H9 (cell line): ENCODE results near the gene ERP29. TPM values are rescaled to one million over a fixed set of nuclear protein-coding genes. Genes with fewer than 3 reads are reported as not detected.
A peak's percentile ranks its signal among the peaks of the same experiment; 100 is the strongest.
"Not testable (repeated sequence)": the region's sequence is repeated elsewhere in the genome, so short reads cannot be mapped to it uniquely, and the experiment has no call there.

Experiments used
- DNase-seq: peaks from one replicate; pipeline ENCODE4 v3.0.0-alpha.2; 2017
- H2AFZ ChIP-seq: one replicate; pipeline ENCODE4 v1.6.1; 2013; ENCODE audit warnings: mild to moderate bottlenecking, low read length, control low read depth, moderate library complexity
- H2AK5ac ChIP-seq: 2 replicates; pipeline ENCODE4 v1.6.1; 2013; ENCODE audit warnings: low read length, control low read depth, mixed read lengths; ENCODE audit not compliant: insufficient read length
- H2BK120ac ChIP-seq: one replicate; pipeline ENCODE4 v1.6.1; 2013; ENCODE audit warnings: low read depth, mild to moderate bottlenecking, low read length, control low read depth, inconsistent platforms; ENCODE audit not compliant: poor library complexity, severe bottlenecking
- H2BK12ac ChIP-seq: 2 replicates; pipeline ENCODE4 v1.6.1; 2013; ENCODE audit warnings: low read length, control low read depth, mixed read lengths, low read depth; ENCODE audit not compliant: insufficient read length
- H2BK15ac ChIP-seq: 2 replicates; pipeline ENCODE4 v1.6.1; 2013; ENCODE audit warnings: low read depth, low read length, control low read depth
- H2BK20ac ChIP-seq: one replicate; pipeline ENCODE4 v1.6.1; 2013; ENCODE audit warnings: low read depth, mild to moderate bottlenecking, low read length, control low read depth, inconsistent platforms; ENCODE audit not compliant: poor library complexity, severe bottlenecking
- H2BK5ac ChIP-seq: 2 replicates; pipeline ENCODE4 v1.6.1; 2013; ENCODE audit warnings: low read length, control low read depth, mixed read lengths; ENCODE audit not compliant: insufficient read length
- H3K14ac ChIP-seq: 2 replicates; pipeline ENCODE4 v1.6.1; 2013; ENCODE audit warnings: low read length, control low read depth; ENCODE audit not compliant: insufficient read depth
- H3K18ac ChIP-seq: 2 replicates; pipeline ENCODE4 v1.6.1; 2013; ENCODE audit warnings: low read depth, mild to moderate bottlenecking, mixed read lengths, low read length, control low read depth; ENCODE audit not compliant: insufficient read length
- H3K23ac ChIP-seq: 2 replicates; pipeline ENCODE4 v1.6.1; 2013; ENCODE audit warnings: low read length, control low read depth, mixed read lengths, low read depth; ENCODE audit not compliant: insufficient read length
- H3K23me2 ChIP-seq: 2 replicates; pipeline ENCODE4 v1.6.1; 2013; ENCODE audit warnings: low read depth, mild to moderate bottlenecking, mixed read lengths, low read length, control low read depth; ENCODE audit not compliant: insufficient read length, poor library complexity, severe bottlenecking
- H3K27ac ChIP-seq: 2 replicates; pipeline ENCODE4 v1.5.1; 2013; ENCODE audit warnings: low read length, control low read depth, mixed read lengths, low read depth; ENCODE audit not compliant: insufficient read length
- H3K27me3 ChIP-seq: 2 replicates; pipeline ENCODE4 v1.6.1; 2013; ENCODE audit warnings: low read length, control low read depth, inconsistent platforms; ENCODE audit not compliant: insufficient read depth
- H3K4ac ChIP-seq: 2 replicates; pipeline ENCODE4 v1.6.1; 2013; ENCODE audit warnings: low read depth, mild to moderate bottlenecking, control low read depth, inconsistent platforms, low read length, moderate library complexity
- H3K4me1 ChIP-seq: 2 replicates; pipeline ENCODE4 v1.6.1; 2013; ENCODE audit warnings: low read length, control low read depth, inconsistent platforms; ENCODE audit not compliant: insufficient read depth
- H3K4me2 ChIP-seq: 2 replicates; pipeline ENCODE4 v1.6.1; 2013; ENCODE audit warnings: low read length, control low read depth, mixed read lengths; ENCODE audit not compliant: insufficient read length, insufficient read depth
- H3K56ac ChIP-seq: 2 replicates; pipeline ENCODE4 v1.6.1; 2013; ENCODE audit warnings: low read depth, mild to moderate bottlenecking, mixed read lengths, low read length, control low read depth; ENCODE audit not compliant: insufficient read length
- H3K79me1 ChIP-seq: 2 replicates; pipeline ENCODE4 v1.6.1; 2013; ENCODE audit warnings: low read depth, mild to moderate bottlenecking, moderate library complexity, low read length, control low read depth, inconsistent platforms; ENCODE audit not compliant: insufficient read depth, poor library complexity, severe bottlenecking
- H3K79me2 ChIP-seq: 2 replicates; pipeline ENCODE4 v1.6.1; 2013; ENCODE audit warnings: low read length, control low read depth, inconsistent platforms; ENCODE audit not compliant: insufficient read depth
- H3K9ac ChIP-seq: 2 replicates; pipeline ENCODE4 v1.6.1; 2013; ENCODE audit warnings: low read length, control low read depth, mixed read lengths; ENCODE audit not compliant: insufficient read length; ENCODE audit errors: extremely low read depth
- H3K9me3 ChIP-seq: one replicate; pipeline ENCODE4 v1.6.1; 2013; ENCODE audit warnings: low read depth, low read length, inconsistent platforms; ENCODE audit not compliant: control insufficient read depth
- H3T11ph ChIP-seq: one replicate; pipeline ENCODE4 v1.6.1; 2013; ENCODE audit warnings: mild to moderate bottlenecking, low read length, control low read depth, inconsistent platforms
- H4K20me1 ChIP-seq: one replicate; pipeline ENCODE4 v1.6.1; 2013; ENCODE audit not compliant: control insufficient read depth, insufficient read length, insufficient read depth
- H4K5ac ChIP-seq: 2 replicates; pipeline ENCODE4 v1.6.1; 2013; ENCODE audit warnings: low read depth, mild to moderate bottlenecking, mixed read lengths, low read length, control low read depth; ENCODE audit not compliant: insufficient read length
- H4K8ac ChIP-seq: replicated peaks from 2 replicates; pipeline ENCODE4 v1.6.1; 2013; ENCODE audit warnings: low read length, control low read depth, mixed read lengths, low read depth; ENCODE audit not compliant: insufficient read length
- H4K91ac ChIP-seq: 2 replicates; pipeline ENCODE4 v1.6.1; 2013; ENCODE audit warnings: low read depth, mild to moderate bottlenecking, moderate library complexity, mixed read lengths, low read length, control low read depth; ENCODE audit not compliant: insufficient read length
- H3K27ac Mint-ChIP-seq, 3 experiments: 2 replicates in 2 of 3; 3 replicates in 1 of 3; pipeline ENCODE4 v1.8.0; 2020 to 2021; ENCODE audit warnings: mixed read lengths in 3 of 3, mild to moderate bottlenecking in 1 of 3, moderate library complexity in 1 of 3
- H3K27me3 Mint-ChIP-seq: 2 replicates; pipeline ENCODE4 v1.8.0; 2021; ENCODE audit warnings: low read depth, mild to moderate bottlenecking, moderate library complexity, mixed read lengths
- H3K36me3 Mint-ChIP-seq, 3 experiments: 2 replicates in 2 of 3; 3 replicates in 1 of 3; pipeline ENCODE4 v1.8.0; 2020 to 2021; ENCODE audit warnings: low read depth in 3 of 3, mixed read lengths in 3 of 3; ENCODE audit not compliant: insufficient read depth in 1 of 3
- H3K4me1 Mint-ChIP-seq, 2 experiments: 2 replicates each; pipeline ENCODE4 v1.8.0; 2020; ENCODE audit warnings: mixed read lengths in 2 of 2
- H3K4me3 Mint-ChIP-seq, 2 experiments: 2 replicates in 1 of 2; 3 replicates in 1 of 2; pipeline ENCODE4 v1.8.0; 2020 to 2021; ENCODE audit warnings: mild to moderate bottlenecking in 2 of 2, mixed read lengths in 2 of 2, moderate library complexity in 1 of 2
- H3K9me3 Mint-ChIP-seq, 2 experiments: 2 replicates in 1 of 2; 3 replicates in 1 of 2; pipeline ENCODE4 v1.8.0; 2020; ENCODE audit warnings: mild to moderate bottlenecking in 2 of 2, mixed read lengths in 2 of 2, moderate library complexity in 1 of 2
- CTCF ChIP-seq: fragments of 200-600 bp; sonication (generic); conservative IDR thresholded peaks from 3 replicates; pipeline ENCODE4 v1.8.0; 2021; ENCODE audit warnings: antibody characterized with exemption, mild to moderate bottlenecking
- WGBS: extraction: QIAGEN DNeasy Blood & Tissue Kit; methylation state at CpG from one replicate; pipeline ENCODE4 v1.1.7; 2013; ENCODE audit warnings: missing lambda C conversion rate, low lambda C conversion rate, mixed read lengths; ENCODE audit not compliant: insufficient read length; ENCODE audit errors: extremely low coverage; 5-methylcytosine and 5-hydroxymethylcytosine counted together
- total RNA-seq: library from RNA; stranded (reverse); gene quantifications from 2 replicates; pipeline ENCODE4 v1.2.1, GENCODE V29; 2021

ERP29 gene
- total RNA-seq, 1 experiment from 2014 or later: 160 TPM

- Histone ChIP-seq H3K79me1 (no peaks in the 10 kb centered on the region), H3K27ac (no peak overlapping the region), H3K9me3 (no peaks in the 10 kb centered on the region), H4K8ac (no peak overlapping the region), H4K20me1 (no peaks in the 10 kb centered on the region), H3K23me2 (no peaks in the 10 kb centered on the region), H2BK120ac (no peak overlapping the region), H3T11ph (no peak overlapping the region), H2BK20ac (no peak overlapping the region), H4K91ac (no peak overlapping the region), H2AFZ (no peak overlapping the region), H3K23ac (no peak overlapping the region), H2BK15ac (no peak overlapping the region), H3K18ac (no peak overlapping the region), H3K4ac (no peak overlapping the region), H3K9ac (no peak overlapping the region), H2BK12ac (no peak overlapping the region), H3K4me1 (no peaks in the 10 kb centered on the region), H3K4me2 (no peak overlapping the region), H3K14ac (no peak overlapping the region), H2AK5ac (no peak overlapping the region), H2BK5ac (no peak overlapping the region), H3K79me2 (no peaks in the 10 kb centered on the region), H3K56ac (no peak overlapping the region), H4K5ac (no peak overlapping the region), H3K27me3 (no peaks in the 10 kb centered on the region)
- no peaks in the 10 kb centered on the region for H3K9me3 Mint-ChIP-seq
- no peak overlapping the region for H3K4me3 Mint-ChIP-seq
- H3K36me3 Mint-ChIP-seq: peaks cover 44 to 86% (median 74%) of the 10 kb centered on the region in 3 experiments; a peak in 6 of 7 replicates
- no peaks in the 10 kb centered on the region for H3K27me3 Mint-ChIP-seq
- WGBS: no CpG with 5 or more reads among the region's 4 CpGs
- no peak for DNase-seq
- no peak for TF ChIP-seq CTCF
- peak overlapping the region in 2 of 3 experiments; percentile 4 to 84; a peak in 3 of 7 replicates for H3K27ac Mint-ChIP-seq
- H3K4me1 Mint-ChIP-seq: peaks cover 15 to 24% of the 10 kb centered on the region in 2 experiments
Measured at GRCh38 chr12:112035219-112035785, 22.1 kb downstream of the ERP29 start.

- H3K36me3 Mint-ChIP-seq: peaks cover 43 to 85% (median 67%) of the 10 kb centered on the region in 3 experiments; a peak in 6 of 7 replicates
- not testable (repeated sequence) for H3K9me3 Mint-ChIP-seq, H3K4ac ChIP-seq, H3K79me1 ChIP-seq, H4K91ac ChIP-seq, H3K9ac ChIP-seq, H2BK12ac ChIP-seq, H3T11ph ChIP-seq, H4K20me1 ChIP-seq, H4K8ac ChIP-seq, H3K56ac ChIP-seq, H2BK20ac ChIP-seq, H3K14ac ChIP-seq, DNase-seq, H3K79me2 ChIP-seq, H3K27me3 Mint-ChIP-seq, H3K4me3 Mint-ChIP-seq, H3K4me2 ChIP-seq, H2AFZ ChIP-seq, H4K5ac ChIP-seq, H2BK15ac ChIP-seq, H2BK120ac ChIP-seq, H2BK5ac ChIP-seq, H3K27me3 ChIP-seq, H2AK5ac ChIP-seq, H3K9me3 ChIP-seq, H3K23ac ChIP-seq, H3K18ac ChIP-seq, H3K27ac ChIP-seq, H3K4me1 ChIP-seq, H3K23me2 ChIP-seq
- peak overlapping the region in 2 of 3 experiments; percentile 65 to 76; a peak in 3 of 7 replicates for H3K27ac Mint-ChIP-seq
- no CpG with 5 or more reads among the region's 12 CpGs for WGBS
- peaks cover 15 to 24% of the 10 kb centered on the region in 2 experiments for H3K4me1 Mint-ChIP-seq
Measured at GRCh38 chr12:112036614-112037013, 23.4 kb downstream of the ERP29 start.
